ENCODE measurements around the gene TRANK1.

GRCh38 chr3:36906504-36907149, 38.2 kb downstream of the TRANK1 start:
- TF ChIP-seq EZH2 (IDR thresholded peaks at IDR 0.05; ENCODE audit: insufficient read depth, poor library complexity, severe bottlenecking) (no peak), EZH2phosphoT487 (IDR thresholded peaks at IDR 0.05; ENCODE audit: insufficient read depth, low read depth) (no peak)
